Stimulated activated CD4-positive, alpha-beta T cell treated with anti-CD3 and anti-CD28 coated beads, Interleukin-4, amount 100 ng/mL, for 48 hours (primary cell): ENCODE results near the gene DHDH.

Source experiments
- DNase-seq, 2 donors: peaks; one replicate each; pipeline ENCODE4 v3.0.0-alpha.2; 2020; ENCODE audit warnings: low read depth in 2 of 2

DHDH gene

GRCh38 chr19:48966541-48967345 lies 33.2 kb downstream of the DHDH start:
- DNase-seq: no peak

- DNase-seq: no peak
These were observed 34.1 kb downstream of the DHDH start for GRCh38 chr19:48967346-48968178.

- DNase-seq: no peak
These were observed 34.7 kb downstream of the DHDH start for GRCh38 chr19:48968179-48968661.

GRCh38 chr19:48968813-48969218 lies 35.3 kb downstream of the DHDH start:
- DNase-seq: no peak

- no peak for DNase-seq
These were observed 36.0 kb downstream of the DHDH start for GRCh38 chr19:48969276-48970138.

GRCh38 chr19:48970139-48970766 lies 36.8 kb downstream of the DHDH start:
- no peak for DNase-seq

- DNase-seq: peak; percentile 78 to 83
These were observed 37.5 kb downstream of the DHDH start for GRCh38 chr19:48970923-48971395.

- DNase-seq: no peak
These were observed 42.7 kb downstream of the DHDH start for GRCh38 chr19:48975947-48976847.

- DNase-seq: no peak
These were observed 43.6 kb downstream of the DHDH start for GRCh38 chr19:48977061-48977460.

GRCh38 chr19:48982280-48982679 lies 48.8 kb downstream of the DHDH start:
- DNase-seq: no peak

- DNase-seq: no peak
These were observed 52.2 kb downstream of the DHDH start for GRCh38 chr19:48985711-48986110.

- DNase-seq: no peak
These were observed 52.7 kb downstream of the DHDH start for GRCh38 chr19:48986211-48986610.

GRCh38 chr19:48987323-48987722 lies 53.8 kb downstream of the DHDH start:
- no peak for DNase-seq

GRCh38 chr19:48988286-48988685 lies 54.8 kb downstream of the DHDH start:
- no peak for DNase-seq

GRCh38 chr19:48988860-48989259 lies 55.4 kb downstream of the DHDH start:
- DNase-seq: no peak

GRCh38 chr19:48989701-48990291 lies 56.3 kb downstream of the DHDH start:
- DNase-seq: no peak

GRCh38 chr19:48990400-48990799 lies 56.9 kb downstream of the DHDH start:
- DNase-seq: no peak

- no peak for DNase-seq
These were observed 57.6 kb downstream of the DHDH start for GRCh38 chr19:48991011-48991609.

GRCh38 chr19:48991873-48992580 lies 58.5 kb downstream of the DHDH start:
- DNase-seq: no peak
